Lower lobe of right lung (tissue), 2 donors: ENCODE results near the gene LMAN2L. TPM values are rescaled to one million over a fixed set of nuclear protein-coding genes. Genes with fewer than 3 reads are reported as not detected.
"Not testable (repeated sequence)": the region's sequence is repeated elsewhere in the genome, so short reads cannot be mapped to it uniquely, and the experiment has no call there.

Source experiments
- ATAC-seq, 2 donors: fragments of 200-7000 bp; cut with Tn5 transposase; one replicate each; pipeline ENCODE4 v1.9.1; 2020 to 2022; ENCODE audit warnings: mild to moderate bottlenecking in 2 of 2, moderate library complexity in 2 of 2
- DNase-seq: peaks from one replicate; pipeline ENCODE4 v3.0.0-alpha.2; 2020
- H3K27ac ChIP-seq: fragments of 200-600 bp; one replicate; pipeline ENCODE4 v1.8.0; 2022
- H3K27me3 ChIP-seq: fragments of 200-600 bp; one replicate; pipeline ENCODE4 v1.8.0; 2022; ENCODE audit warnings: low read depth
- H3K36me3 ChIP-seq: fragments of 200-600 bp; one replicate; pipeline ENCODE4 v1.8.0; 2022; ENCODE audit warnings: mild to moderate bottlenecking
- H3K4me1 ChIP-seq: fragments of 200-600 bp; one replicate; pipeline ENCODE4 v1.8.0; 2022
- H3K4me3 ChIP-seq: fragments of 200-600 bp; one replicate; pipeline ENCODE4 v1.8.0; 2022; ENCODE audit warnings: mild to moderate bottlenecking
- H3K9me3 ChIP-seq: fragments of 200-600 bp; one replicate; pipeline ENCODE4 v1.8.0; 2022
- CTCF ChIP-seq: fragments of 200-600 bp; IDR thresholded peaks from one replicate; pipeline ENCODE4 v1.8.0; 2022; ENCODE audit warnings: antibody characterized with exemption, mild to moderate bottlenecking
- intact Hi-C: fragments of 100-400 bp; cut with DNase I; formaldehyde crosslinking; loops from one replicate; pipeline ENCODE4 v1.11.0; 2022
- total RNA-seq: library from RNA; stranded (reverse); fragmentation: NEBNext Ultra II Directional; extraction: Animal tissue kit (Norgen Biotek cat#: 25700); gene quantifications from one replicate; pipeline ENCODE4 v1.2.1, GENCODE V29; 2021
- donor health status: DM: no; HTN: yes; CAD: no; lungs with severe emphysema.

LMAN2L gene
- total RNA-seq, 1 donor from 2014 or later, result 20.9 TPM

GRCh38 chr2:96679848-96680247 lies 60.0 kb downstream of the LMAN2L start:
- intact Hi-C loops, result no loop called here

GRCh38 chr2:96669539-96670215 lies 70.2 kb downstream of the LMAN2L start:
- Histone ChIP-seq H3K9me3 (peaks cover under 1% of the 10 kb centered on the region), H3K27me3 (no peaks in the 10 kb centered on the region), H3K27ac (no peak overlapping the region), H3K4me1 (peaks cover 17% of the 10 kb centered on the region), H3K4me3 (no peak overlapping the region), H3K36me3 (no peaks in the 10 kb centered on the region)
- DNase-seq, result no peak
- TF ChIP-seq CTCF, result no peak
- ATAC-seq, result no peak
- intact Hi-C loops, result no loop called here

More at GRCh38 chr2:96679848-96680247, 60.0 kb downstream of the LMAN2L start:
- Histone ChIP-seq H3K27ac (no peak overlapping the region), H3K36me3 (no peaks in the 10 kb centered on the region), H3K4me3 (no peak overlapping the region), H3K4me1 (no peaks in the 10 kb centered on the region), H3K27me3 (no peaks in the 10 kb centered on the region), H3K9me3 (no peaks in the 10 kb centered on the region)
- no peak for DNase-seq
- no peak for TF ChIP-seq CTCF
- peak; percentile 51 to 54 for ATAC-seq

GRCh38 chr2:96668771-96669170 lies 71.1 kb downstream of the LMAN2L start:
- Histone ChIP-seq H3K27ac (no peak overlapping the region), H3K27me3 (no peaks in the 10 kb centered on the region), H3K4me3 (no peak overlapping the region), H3K36me3 (no peaks in the 10 kb centered on the region), H3K4me1 (peaks cover 24% of the 10 kb centered on the region), H3K9me3 (peaks cover 7% of the 10 kb centered on the region)
- DNase-seq (no peak), ATAC-seq (no peak)
- intact Hi-C loops, result no loop called here
- TF ChIP-seq CTCF, result no peak

- intact Hi-C loops, ATAC-seq, DNase-seq, H3K27me3 ChIP-seq, H3K9me3 ChIP-seq, H3K36me3 ChIP-seq, H3K4me3 ChIP-seq: not testable (repeated sequence)
- Histone ChIP-seq H3K27ac (peak overlapping the region; percentile 70), H3K4me1 (peaks cover 24% of the 10 kb centered on the region)
Observed at GRCh38 chr2:96665717-96666116, 74.1 kb downstream of the LMAN2L start.

- no peaks in the 10 kb centered on the region for H3K36me3 ChIP-seq
- no peak for TF ChIP-seq CTCF
- no peaks in the 10 kb centered on the region for H3K27me3 ChIP-seq
- intact Hi-C loops, result no loop called here
- DNase-seq (peak; percentile 61), ATAC-seq (peak; percentile 93)
- peaks cover 7% of the 10 kb centered on the region for H3K9me3 ChIP-seq
- H3K27ac ChIP-seq, result peak overlapping the region; percentile 70
- no peak overlapping the region for H3K4me3 ChIP-seq
- peaks cover 24% of the 10 kb centered on the region for H3K4me1 ChIP-seq
Observed at GRCh38 chr2:96665083-96665569, 74.7 kb downstream of the LMAN2L start.

GRCh38 chr2:96664366-96664925 lies 75.4 kb downstream of the LMAN2L start:
- H3K36me3 ChIP-seq, result no peaks in the 10 kb centered on the region
- H3K4me1 ChIP-seq, result peaks cover 24% of the 10 kb centered on the region
- no peak for TF ChIP-seq CTCF
- intact Hi-C loops, result no loop called here
- H3K4me3 ChIP-seq, result no peak overlapping the region
- DNase-seq (no peak), ATAC-seq (peak in 1 of 2 donors; percentile 1)
- H3K27ac ChIP-seq, result peak overlapping the region; percentile 67
- no peaks in the 10 kb centered on the region for H3K27me3 ChIP-seq
- H3K9me3 ChIP-seq, result peaks cover 7% of the 10 kb centered on the region
